Epidermal melanocyte (primary cell): Measurements from ENCODE around the gene ROMO1.
"Not testable (repeated sequence)": the region's sequence is repeated elsewhere in the genome, so short reads cannot be mapped to it uniquely, and the experiment has no call there.

ENCODE experiments used
- DNase-seq: peaks from one replicate; pipeline ENCODE4 v3.0.0; 2011; ENCODE audit warnings: low spot score; ENCODE audit not compliant: insufficient read length

Gene ROMO1

DNA sequence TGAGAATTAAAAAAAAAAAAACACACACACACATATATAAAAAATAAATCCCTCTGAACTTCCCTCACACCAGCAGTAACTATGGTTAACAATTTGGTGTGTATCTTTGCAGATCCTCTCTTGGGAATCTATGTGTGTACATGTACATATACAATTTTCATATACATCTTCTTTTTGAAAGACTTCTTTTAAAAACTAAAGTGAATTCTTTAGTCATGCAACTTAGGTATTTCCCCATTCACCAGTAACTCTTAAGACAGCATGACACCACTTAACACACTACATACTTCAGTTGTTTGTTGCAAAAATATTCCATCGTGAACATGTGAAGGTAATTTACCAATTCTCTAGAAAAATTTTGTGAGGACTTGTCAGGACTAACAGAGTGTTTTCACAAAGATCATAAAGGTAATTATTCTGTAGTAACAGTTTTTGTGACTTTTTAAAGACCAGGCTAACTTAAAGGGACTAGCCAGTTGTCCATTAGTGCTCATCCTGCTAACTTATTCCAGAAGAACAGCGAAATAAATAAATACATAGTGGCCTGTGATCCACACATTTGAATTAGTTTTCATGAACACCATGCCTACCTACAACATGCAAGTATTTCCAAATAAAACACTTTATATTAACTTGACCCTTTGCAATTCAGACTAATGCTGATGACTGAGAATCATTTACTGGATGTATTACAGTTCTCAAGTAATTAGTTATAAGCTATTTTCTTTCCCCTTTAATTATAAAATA, 30.8 kb downstream of the ROMO1 start:
- DNase-seq: no peak

DNA sequence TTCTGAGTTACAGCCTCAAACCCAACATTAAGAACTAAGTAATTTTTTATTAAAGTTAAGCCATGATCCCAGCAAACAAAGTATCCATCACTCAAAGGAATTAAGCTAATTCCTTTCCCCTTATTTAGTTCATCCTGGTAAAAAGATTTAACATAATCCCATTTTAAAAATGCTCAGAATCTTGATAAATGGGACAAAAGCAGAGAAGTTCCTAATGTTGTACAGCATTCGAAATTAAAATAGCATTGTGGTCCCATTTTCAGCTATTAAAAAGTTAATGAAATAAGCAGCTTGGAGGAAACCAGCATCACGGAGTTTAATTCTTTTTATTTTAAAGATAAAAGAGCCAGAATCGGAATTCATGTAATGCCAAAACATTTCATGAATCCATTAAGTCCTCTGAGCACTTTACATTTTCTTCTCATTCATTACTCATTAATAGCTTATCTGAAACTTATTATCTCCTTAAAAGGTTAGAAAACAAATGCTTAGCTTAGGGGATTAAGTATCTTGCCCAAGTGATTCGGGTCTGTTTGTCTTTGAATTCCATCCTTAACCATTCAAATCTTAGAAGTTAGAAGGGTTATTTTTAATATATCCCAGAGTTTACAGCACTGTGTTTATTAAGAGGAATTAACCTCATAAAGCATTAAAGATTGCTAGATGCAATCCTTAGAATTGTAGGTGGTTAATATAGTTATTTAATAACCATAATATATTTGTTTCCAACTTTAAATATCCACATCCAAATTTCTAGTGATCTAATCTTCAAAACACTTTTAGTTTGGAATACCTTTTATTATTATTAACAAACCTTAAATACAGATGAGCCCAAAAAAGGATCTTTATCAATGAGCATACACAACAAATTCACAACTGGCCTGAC, 31.6 kb downstream of the ROMO1 start:
- no peak for DNase-seq

- DNase-seq: no peak
Measured at GRCh38 chr20:35731469-35731788, 32.2 kb downstream of the ROMO1 start.

GRCh38 chr20:35731862-35732643, 32.8 kb downstream of the ROMO1 start:
- DNase-seq: no peak

DNA sequence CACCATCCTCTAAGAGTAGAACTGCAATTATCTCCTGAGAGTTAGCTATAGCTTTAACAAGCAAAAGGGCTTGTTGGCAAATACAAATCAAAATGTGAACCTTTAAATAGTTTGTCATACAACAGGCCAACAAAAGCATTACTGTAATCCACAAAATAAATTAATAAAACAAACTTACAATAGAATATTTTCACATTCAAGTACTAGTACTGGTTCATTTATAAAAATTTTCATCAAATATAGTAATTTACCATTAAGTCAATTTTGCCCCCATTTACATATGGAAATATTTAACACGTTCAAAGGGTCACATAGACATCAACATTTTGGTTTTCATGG, 33.4 kb downstream of the ROMO1 start:
- no peak for DNase-seq

DNA sequence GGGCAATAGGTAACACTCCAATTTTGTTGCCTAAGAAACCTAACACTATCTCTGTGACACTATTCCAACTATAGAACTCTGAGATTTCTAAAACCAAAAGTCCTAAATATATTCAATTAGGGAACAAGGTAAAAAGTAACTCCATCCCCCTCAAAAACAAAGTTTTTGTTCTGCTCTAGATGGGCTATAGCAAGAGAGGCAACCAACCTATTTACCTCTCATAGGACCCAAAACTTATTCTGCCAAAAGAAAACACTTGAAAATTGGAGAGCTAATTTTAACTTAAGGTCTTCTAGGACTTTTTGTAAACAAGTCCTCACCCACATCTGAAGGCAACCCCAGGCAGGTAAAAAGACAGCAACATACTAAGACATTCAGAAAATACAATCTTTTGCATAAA, 35.2 kb downstream of the ROMO1 start:
- DNase-seq: no peak

DNA sequence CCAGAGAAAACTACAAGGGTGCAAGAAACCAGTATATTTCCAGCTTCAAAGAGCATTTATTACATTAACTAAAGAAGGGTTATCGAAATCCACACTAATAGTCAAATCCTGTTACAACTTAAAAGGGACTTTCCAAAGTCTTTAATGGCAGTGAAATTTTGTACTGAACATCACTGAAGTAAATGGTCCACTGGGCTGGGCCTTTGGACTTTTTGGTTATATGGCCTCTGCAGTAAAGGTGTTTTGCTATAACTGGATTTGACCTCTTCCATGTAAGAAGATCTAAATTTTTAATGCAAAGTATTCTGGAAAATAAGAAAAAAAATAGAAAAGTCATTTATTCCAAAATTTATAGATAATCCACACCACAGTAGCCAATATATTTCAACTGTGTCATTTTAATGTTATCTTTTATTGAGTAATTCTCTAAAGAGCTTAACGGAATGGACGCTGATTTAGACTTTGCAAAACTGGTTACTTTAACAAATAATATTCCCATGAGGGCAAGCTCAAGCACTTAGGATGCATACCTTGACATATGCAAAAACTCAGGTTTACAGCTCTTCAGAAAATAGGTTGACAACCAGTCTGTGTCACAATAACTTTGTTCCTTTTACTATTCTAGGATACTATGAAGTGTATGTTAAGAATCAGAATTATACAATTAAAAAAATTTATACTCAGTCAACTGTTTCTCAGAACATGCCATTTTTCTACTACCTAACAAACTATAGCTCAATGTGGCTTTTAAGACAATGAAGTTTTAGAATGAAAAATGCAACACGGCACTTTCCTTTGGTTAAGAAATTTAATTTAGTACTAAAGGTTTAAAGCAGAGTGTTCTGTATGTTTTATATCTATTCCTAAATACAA, 35.8 kb downstream of the ROMO1 start:
- no peak for DNase-seq

- DNase-seq: no peak
Measured at GRCh38 chr20:35735826-35736470, 36.7 kb downstream of the ROMO1 start.

- no peak for DNase-seq
Measured at GRCh38 chr20:35737865-35738333, 38.7 kb downstream of the ROMO1 start.

DNA sequence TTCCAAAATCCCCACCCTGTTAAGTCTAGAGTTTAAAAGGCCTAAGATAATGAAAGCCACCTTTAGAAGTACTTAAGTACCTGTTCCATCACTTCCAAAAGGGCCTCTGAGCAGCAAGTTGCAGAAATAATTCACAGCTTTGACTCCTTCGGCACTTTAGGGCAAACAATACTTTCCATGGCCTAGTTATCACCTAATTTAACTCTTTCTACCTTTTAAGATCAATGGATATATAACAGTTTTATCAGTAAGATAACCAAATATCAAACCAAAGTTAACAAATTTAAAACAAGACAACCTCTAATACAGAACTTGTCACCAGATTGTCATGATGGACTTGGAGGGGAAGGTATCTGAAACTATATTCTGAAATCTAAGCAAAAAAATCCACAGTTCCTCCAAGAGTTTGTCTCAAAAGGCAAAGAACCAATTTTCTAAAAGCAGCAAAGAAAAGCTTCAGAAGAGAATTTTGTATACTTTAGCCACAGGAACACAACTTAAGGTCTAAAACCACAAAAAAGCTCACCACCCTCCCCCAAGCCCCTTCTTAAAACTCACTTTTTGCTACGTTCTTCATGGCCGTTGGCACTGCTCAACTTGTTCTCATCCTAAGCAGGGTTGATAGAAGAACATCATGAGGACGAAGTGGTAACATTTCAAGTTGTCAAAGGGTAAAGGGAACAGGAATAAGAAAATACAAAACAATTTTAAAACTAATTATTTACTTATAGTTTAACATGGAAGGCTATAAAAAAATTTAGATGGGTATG, 39.4 kb downstream of the ROMO1 start:
- DNase-seq: no peak

- DNase-seq: no peak
Measured at GRCh38 chr20:35739294-35740163, 40.3 kb downstream of the ROMO1 start.

GRCh38 chr20:35741892-35742740, 42.9 kb downstream of the ROMO1 start, which contains the start of gene RBM39:
TSS of gene RBM39 (minus strand) at chr20:35742260. CDS start at chr20:35740874, 1,386 bp downstream.
- DNase-seq: peak; percentile 90

- no peak for DNase-seq
Measured at GRCh38 chr20:35742741-35743523, 43.7 kb downstream of the ROMO1 start.

GRCh38 chr20:35743693-35744491, 44.7 kb downstream of the ROMO1 start:
- no peak for DNase-seq

- not testable (repeated sequence) for DNase-seq
Measured at GRCh38 chr20:35744492-35744841, 45.3 kb downstream of the ROMO1 start.
